Mesothelial cell of epicardium (in vitro differentiated cells): ENCODE results near the gene TMEM214. TPM values are rescaled to one million over a fixed set of nuclear protein-coding genes. Genes with fewer than 3 reads are reported as not detected.

ENCODE experiments used
- DNase-seq, 2 experiments: peaks; one replicate each; pipeline ENCODE4 v3.0.0; 2021; ENCODE audit warnings: low spot score in 2 of 2; ENCODE audit not compliant: unreplicated experiment in 2 of 2
- H3K27ac Mint-ChIP-seq: 2 replicates; pipeline ENCODE4 v1.8.0; 2021; ENCODE audit warnings: mixed read lengths
- H3K27me3 Mint-ChIP-seq: 2 replicates; pipeline ENCODE4 v1.8.0; 2021; ENCODE audit warnings: low read depth, mixed read lengths
- H3K36me3 Mint-ChIP-seq: 2 replicates; pipeline ENCODE4 v1.8.0; 2021; ENCODE audit warnings: mixed read lengths
- H3K4me1 Mint-ChIP-seq: 2 replicates; pipeline ENCODE4 v1.8.0; 2021; ENCODE audit warnings: mixed read lengths
- H3K4me3 Mint-ChIP-seq: 2 replicates; pipeline ENCODE4 v1.8.0; 2021; ENCODE audit warnings: mild to moderate bottlenecking, moderate library complexity, mixed read lengths
- H3K9me3 Mint-ChIP-seq: 2 replicates; pipeline ENCODE4 v1.8.0; 2021; ENCODE audit warnings: mixed read lengths
- total RNA-seq: library from RNA; stranded (reverse); gene quantifications from 3 replicates; pipeline ENCODE4 v1.2.1, GENCODE V29; 2021
- TF ChIP-seq, protein P1 (sequence below): fragments of 200-600 bp; sonication (generic); IDR thresholded peaks from one replicate; pipeline ENCODE4 v1.5.0; 2021; ENCODE audit warnings: antibody characterized with exemption; ENCODE audit not compliant: unreplicated experiment

The TMEM214 gene
- total RNA-seq, 1 donor from 2014 or later: 86.8 TPM

DNA sequence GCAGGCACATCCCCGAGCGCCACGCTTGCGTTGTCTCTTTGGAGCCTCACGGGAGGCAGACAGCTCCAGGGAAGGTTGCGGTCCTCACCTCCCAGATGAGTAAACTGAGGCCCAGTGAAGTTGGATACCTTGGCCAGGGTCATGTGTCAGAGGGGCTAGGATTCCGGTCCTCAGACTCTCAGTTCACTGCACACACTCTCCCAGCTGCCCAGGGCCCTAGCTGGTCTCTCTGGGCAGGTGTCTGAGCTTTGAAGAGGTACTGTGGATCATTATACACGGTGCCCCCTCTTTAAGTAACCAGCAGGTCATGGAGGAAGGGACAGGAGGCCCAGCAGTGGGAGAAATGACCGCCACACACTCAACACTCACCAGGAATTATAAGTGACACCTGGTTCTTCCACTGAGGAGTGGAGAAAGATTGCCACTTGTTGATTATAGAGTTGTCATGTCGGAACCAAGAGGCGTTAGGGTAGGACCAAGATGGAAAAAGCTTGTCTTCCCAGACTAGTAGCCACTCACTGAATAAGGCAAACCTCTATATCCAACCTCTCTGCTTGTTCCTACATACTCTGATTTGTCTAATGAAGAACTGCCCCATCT lies 588 bp downstream of the TMEM214 start:
- no peak for DNase-seq
- peaks cover 27% of the 10 kb centered on the region for H3K4me1 Mint-ChIP-seq
- peak overlapping the region; percentile 95 for H3K4me3 Mint-ChIP-seq
- no peaks in the 10 kb centered on the region for H3K27me3 Mint-ChIP-seq
- H3K9me3 Mint-ChIP-seq: no peaks in the 10 kb centered on the region
- TF ChIP-seq, protein P1, sequence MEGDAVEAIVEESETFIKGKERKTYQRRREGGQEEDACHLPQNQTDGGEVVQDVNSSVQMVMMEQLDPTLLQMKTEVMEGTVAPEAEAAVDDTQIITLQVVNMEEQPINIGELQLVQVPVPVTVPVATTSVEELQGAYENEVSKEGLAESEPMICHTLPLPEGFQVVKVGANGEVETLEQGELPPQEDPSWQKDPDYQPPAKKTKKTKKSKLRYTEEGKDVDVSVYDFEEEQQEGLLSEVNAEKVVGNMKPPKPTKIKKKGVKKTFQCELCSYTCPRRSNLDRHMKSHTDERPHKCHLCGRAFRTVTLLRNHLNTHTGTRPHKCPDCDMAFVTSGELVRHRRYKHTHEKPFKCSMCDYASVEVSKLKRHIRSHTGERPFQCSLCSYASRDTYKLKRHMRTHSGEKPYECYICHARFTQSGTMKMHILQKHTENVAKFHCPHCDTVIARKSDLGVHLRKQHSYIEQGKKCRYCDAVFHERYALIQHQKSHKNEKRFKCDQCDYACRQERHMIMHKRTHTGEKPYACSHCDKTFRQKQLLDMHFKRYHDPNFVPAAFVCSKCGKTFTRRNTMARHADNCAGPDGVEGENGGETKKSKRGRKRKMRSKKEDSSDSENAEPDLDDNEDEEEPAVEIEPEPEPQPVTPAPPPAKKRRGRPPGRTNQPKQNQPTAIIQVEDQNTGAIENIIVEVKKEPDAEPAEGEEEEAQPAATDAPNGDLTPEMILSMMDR: no peak
- peak overlapping the region; percentile 45 for H3K27ac Mint-ChIP-seq
- peaks cover 7% of the 10 kb centered on the region for H3K36me3 Mint-ChIP-seq

DNA sequence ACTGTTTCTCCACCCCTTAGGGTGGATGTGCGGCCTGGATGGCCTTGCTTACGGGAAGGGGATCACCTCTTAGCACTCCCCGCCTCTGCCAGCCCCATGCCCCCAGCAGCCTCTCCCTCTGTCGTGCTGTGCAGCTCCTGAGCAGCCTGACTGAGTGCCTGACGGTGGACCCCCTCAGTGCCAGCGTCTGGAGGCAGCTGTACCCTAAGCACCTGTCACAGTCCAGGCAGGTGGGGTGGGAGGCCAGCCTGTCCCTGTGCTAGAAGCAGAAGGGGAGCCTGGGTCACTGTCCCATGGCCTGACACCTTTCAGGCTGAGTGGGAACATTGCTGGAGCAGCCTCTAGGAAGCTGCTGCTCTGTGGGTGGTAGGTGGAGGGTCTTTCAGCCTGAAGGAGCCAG lies 5.2 kb downstream of the TMEM214 start:
- H3K4me3 Mint-ChIP-seq: no peak overlapping the region
- peaks cover 16% of the 10 kb centered on the region for H3K4me1 Mint-ChIP-seq
- no peak for DNase-seq
- peaks cover 13% of the 10 kb centered on the region for H3K36me3 Mint-ChIP-seq
- no peaks in the 10 kb centered on the region for H3K27me3 Mint-ChIP-seq
- H3K9me3 Mint-ChIP-seq: no peaks in the 10 kb centered on the region
- no peak overlapping the region for H3K27ac Mint-ChIP-seq
- TF ChIP-seq, protein P1: no peak

DNA sequence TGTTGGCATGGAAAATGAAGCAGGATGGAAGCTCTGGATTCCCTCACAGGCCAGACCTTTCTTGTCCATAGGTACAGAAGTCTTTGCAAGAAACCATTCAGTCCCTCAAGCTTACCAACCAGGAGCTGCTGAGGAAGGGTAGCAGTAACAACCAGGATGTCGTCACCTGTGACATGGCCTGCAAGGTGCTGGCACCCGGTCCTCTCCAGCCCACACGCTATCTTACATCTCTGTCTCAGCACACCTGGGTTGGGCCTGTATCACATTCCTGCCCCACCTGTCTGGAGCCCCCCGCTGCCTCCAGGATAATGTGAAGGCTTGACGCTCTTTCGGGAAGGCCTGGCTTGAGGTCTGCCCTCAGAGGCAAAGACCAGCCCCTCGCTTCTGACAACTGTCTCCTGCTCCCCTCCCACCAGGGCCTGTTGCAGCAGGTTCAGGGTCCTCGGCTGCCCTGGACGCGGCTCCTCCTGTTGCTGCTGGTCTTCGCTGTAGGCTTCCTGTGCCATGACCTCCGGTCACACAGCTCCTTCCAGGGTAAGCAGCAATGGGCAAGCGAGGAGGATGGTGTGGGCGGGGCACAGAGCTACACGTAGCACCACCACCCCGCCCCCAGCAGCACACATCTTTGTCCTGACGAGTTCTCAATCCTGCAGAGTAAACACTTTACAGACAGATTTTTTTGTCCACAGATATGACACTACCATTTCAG lies 6.0 kb downstream of the TMEM214 start:
- H3K9me3 Mint-ChIP-seq: no peaks in the 10 kb centered on the region
- H3K4me1 Mint-ChIP-seq: peaks cover 9% of the 10 kb centered on the region
- no peak overlapping the region for H3K27ac Mint-ChIP-seq
- H3K4me3 Mint-ChIP-seq: no peak overlapping the region
- H3K27me3 Mint-ChIP-seq: no peaks in the 10 kb centered on the region
- peaks cover 13% of the 10 kb centered on the region for H3K36me3 Mint-ChIP-seq
- DNase-seq: no peak
- TF ChIP-seq, protein P1: no peak

DNA sequence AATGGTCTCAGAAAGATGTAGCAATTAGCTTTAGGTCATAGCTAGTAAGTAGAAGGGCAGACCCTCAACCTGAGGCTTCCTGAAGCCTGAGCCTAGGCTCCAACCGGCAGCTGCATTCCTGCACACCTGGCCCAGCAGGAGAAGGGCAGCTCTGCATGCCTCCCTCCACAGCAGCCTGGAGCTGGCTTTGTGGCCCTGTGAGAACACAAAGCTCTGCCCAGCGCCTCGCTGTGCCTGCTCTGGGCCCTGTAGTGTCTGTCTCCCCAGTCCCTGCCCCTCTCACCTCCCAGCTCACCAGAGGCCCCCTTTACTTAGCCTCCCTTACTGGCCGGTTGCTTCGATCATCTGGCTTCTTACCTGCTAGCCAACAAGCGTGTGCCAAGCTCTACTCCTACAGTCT lies 6.7 kb downstream of the TMEM214 start:
- Mint-ChIP-seq H3K9me3 (no peaks in the 10 kb centered on the region), H3K27me3 (no peaks in the 10 kb centered on the region), H3K36me3 (peaks cover 13% of the 10 kb centered on the region), H3K4me3 (no peak overlapping the region), H3K27ac (no peak overlapping the region), H3K4me1 (peaks cover 4% of the 10 kb centered on the region)
- TF ChIP-seq, protein P1: no peak
- DNase-seq: no peak

DNA sequence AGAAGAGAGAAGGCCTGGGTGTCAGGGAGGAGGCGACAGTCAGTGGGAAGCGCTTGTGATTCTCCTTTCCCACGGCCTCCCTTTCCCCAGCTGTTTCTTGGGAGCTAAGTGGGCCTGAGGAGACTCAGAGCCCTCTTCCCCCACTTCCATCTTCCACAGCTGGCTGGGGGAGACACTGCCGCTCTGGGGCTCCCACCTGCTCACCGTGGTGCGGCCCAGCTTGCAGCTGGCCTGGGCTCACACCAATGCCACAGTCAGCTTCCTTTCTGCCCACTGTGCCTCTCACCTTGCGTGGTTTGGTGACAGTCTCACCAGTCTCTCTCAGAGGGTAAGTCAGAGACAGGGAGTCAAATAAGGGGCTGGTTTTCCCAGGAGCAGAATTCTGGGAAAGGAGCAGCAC lies 7.1 kb downstream of the TMEM214 start:
- H3K4me3 Mint-ChIP-seq: no peak overlapping the region
- H3K4me1 Mint-ChIP-seq: peaks cover 3% of the 10 kb centered on the region
- DNase-seq: no peak
- no peaks in the 10 kb centered on the region for H3K27me3 Mint-ChIP-seq
- H3K9me3 Mint-ChIP-seq: no peaks in the 10 kb centered on the region
- no peak overlapping the region for H3K27ac Mint-ChIP-seq
- TF ChIP-seq, protein P1: no peak
- H3K36me3 Mint-ChIP-seq: peaks cover 13% of the 10 kb centered on the region
